K562 (cell line): ENCODE measurements around the gene SYTL2. TPM values are rescaled to one million over a fixed set of nuclear protein-coding genes. Genes with fewer than 3 reads are reported as not detected.

Experiments used
- ATAC-seq: fragments of 200-7000 bp; cut with Tn5 transposase; 3 replicates; pipeline ENCODE4 v1.9.1; 2020; ENCODE audit warnings: moderate library complexity
- BruUV-seq: library from RNA; stranded (reverse); fragments of 400-500 nt; replicated peaks from 2 replicates; lab custom pipeline; 2021; lab: Mats Ljungman, UMichigan
- CTCF ChIA-PET: fragments of 300-600 bp; formaldehyde crosslinking; extraction: SDS; loops from one replicate; lab custom pipeline; 2021; ENCODE audit warnings: low intra/inter-chr PET ratio; lab: Yijun Ruan, JAX
- POLR2A ChIA-PET: fragments of 300-600, 350-650 bp; sonication (Branson Sonifier 250); formaldehyde crosslinking; extraction: SDS; loops from one replicate; lab custom pipeline; 2021; ENCODE audit warnings: antibody characterized with exemption, inconsistent platforms; lab: Yijun Ruan, JAX
- DNase-seq, 4 experiments: peaks; one replicate each; pipeline versions ENCODE4 v3.0.0 to v3.0.0-alpha.2; 2011 to 2018; ENCODE audit warnings: low spot score in 3 of 4, mixed read lengths in 3 of 4; ENCODE audit errors: extremely low read depth in 1 of 4
- FAIRE-seq: peaks from 2 replicates; lab custom pipeline; 2011; peaks lifted over from hg19 to GRCh38; lab: Jason Lieb, UNC
- H2AFZ ChIP-seq: 2 replicates; pipeline ENCODE4 v1.6.0; 2011; ENCODE audit warnings: low read depth, low read length, control low read depth, inconsistent platforms
- H3K27ac ChIP-seq: fragments of 200-600 bp; 3 replicates; pipeline ENCODE4 v1.8.0; 2011; ENCODE audit warnings: low read depth, mild to moderate bottlenecking, control low read depth, inconsistent platforms, low read length, moderate library complexity, mixed read lengths; ENCODE audit errors: extremely low read depth
- H3K27me3 ChIP-seq, 2 experiments: fragments of 300-600 bp in 1 of 2; 2 replicates in 1 of 2; 3 replicates in 1 of 2; pipeline versions ENCODE4 v1.6.0 to v1.8.0; 2011; ENCODE audit warnings: inconsistent platforms in 2 of 2, low read length in 2 of 2, mild to moderate bottlenecking in 1 of 2, mixed read lengths in 1 of 2, moderate library complexity in 1 of 2; ENCODE audit not compliant: control insufficient read depth in 2 of 2, insufficient read depth in 2 of 2
- H3K36me3 ChIP-seq: fragments of 300-600 bp; 3 replicates; pipeline ENCODE4 v1.8.0; 2011; ENCODE audit warnings: mild to moderate bottlenecking, low read length, inconsistent platforms; ENCODE audit not compliant: control insufficient read depth, insufficient read depth
- H3K4me1 ChIP-seq, 2 experiments: fragments of 200-600 bp in 1 of 2; replicated peaks in 1 of 2; 2 replicates in 1 of 2; 3 replicates in 1 of 2; pipeline versions ENCODE4 v1.5.1 to v1.8.0; 2011; ENCODE audit warnings: inconsistent platforms in 2 of 2, low read length in 2 of 2, mild to moderate bottlenecking in 1 of 2, mixed read lengths in 1 of 2, moderate library complexity in 1 of 2; ENCODE audit not compliant: control insufficient read depth in 2 of 2, insufficient read depth in 2 of 2
- H3K4me2 ChIP-seq: 2 replicates; pipeline ENCODE4 v1.6.1; 2011; ENCODE audit warnings: low read length, control low read depth, inconsistent platforms, mixed read lengths; ENCODE audit not compliant: insufficient read depth
- H3K4me3 ChIP-seq: fragments of 200-600 bp; sonication (generic), shearing (Covaris generic); 2 replicates; pipeline ENCODE4 v1.5.1; 2016; ENCODE audit warnings: control low read depth, inconsistent platforms
- H3K79me2 ChIP-seq: fragments of 200-600 bp; 3 replicates; pipeline ENCODE4 v1.8.0; 2011; ENCODE audit warnings: low read length, inconsistent platforms; ENCODE audit not compliant: control insufficient read depth, insufficient read depth
- H3K9ac ChIP-seq, 2 experiments: 2 replicates each; pipeline versions ENCODE4 v1.6.0 to v1.6.1; 2011; ENCODE audit warnings: low read depth in 2 of 2, low read length in 2 of 2, control low read depth in 1 of 2, inconsistent platforms in 1 of 2, mild to moderate bottlenecking in 1 of 2, mixed read lengths in 1 of 2; ENCODE audit not compliant: insufficient read depth in 1 of 2
- H3K9me1 ChIP-seq: one replicate; pipeline ENCODE4 v1.6.0; 2011; ENCODE audit warnings: inconsistent platforms, mild to moderate bottlenecking, low read length, moderate library complexity; ENCODE audit not compliant: control insufficient read depth, insufficient read depth
- H3K9me3 ChIP-seq: replicated peaks from 2 replicates; pipeline ENCODE4 v1.5.1; 2011; ENCODE audit warnings: low read depth, low read length, inconsistent platforms; ENCODE audit not compliant: control insufficient read depth, insufficient read depth
- H4K20me1 ChIP-seq: replicated peaks from 2 replicates; pipeline ENCODE4 v1.6.1; 2011; ENCODE audit warnings: low read length, inconsistent platforms, mixed read lengths; ENCODE audit not compliant: control insufficient read depth, insufficient read depth
- CHCHD3 ChIP-seq: fragments of 250-450 bp; sonication (Bioruptor Pico); IDR thresholded peaks from 2 replicates; pipeline ENCODE4 v2.1.2; 2022; ENCODE audit warnings: mild to moderate bottlenecking
- POLR2A ChIP-seq: fragments of 450-650 bp; conservative IDR thresholded peaks from 2 replicates; pipeline ENCODE4 v1.6.1; 2016
- SLC30A9 ChIP-seq: fragments of 250-450 bp; sonication (Bioruptor Pico); IDR thresholded peaks from 2 replicates; pipeline ENCODE4 v1.8.0; 2022; ENCODE audit warnings: mild to moderate bottlenecking, moderate library complexity
- TCF7L2 ChIP-seq: fragments of 150-350 bp; IDR thresholded peaks from 2 replicates; pipeline ENCODE4 v1.6.1; 2016; ENCODE audit warnings: low read depth, mild to moderate bottlenecking, low read length, moderate library complexity
- THRA ChIP-seq: fragments of 450-650 bp; IDR thresholded peaks from 2 replicates; pipeline ENCODE4 v1.6.1; 2017; ENCODE audit warnings: mild to moderate bottlenecking, moderate library complexity
- ZFP30 ChIP-seq: fragments of 250-450 bp; sonication (Bioruptor Pico); IDR thresholded peaks from 2 replicates; pipeline ENCODE4 v1.8.0; 2022; ENCODE audit warnings: moderate library complexity, mild to moderate bottlenecking, inconsistent platforms, borderline replicate concordance
- WGBS: fragments of 100-300 bp; shearing (Covaris generic); methylation state at CpG from one replicate; pipeline ENCODE4 v1.1.6; 2016; ENCODE audit warnings: low coverage, mixed read lengths; ENCODE audit not compliant: insufficient coverage; ENCODE audit errors: missing lambda C conversion rate; 5-methylcytosine and 5-hydroxymethylcytosine counted together
- in situ Hi-C: fragments of 300-500 bp; cut with MboI; formaldehyde crosslinking; loops from 4 replicates; pipeline ENCODE4 v1.15.0; 2018; ENCODE audit warnings: inconsistent platforms, mixed read lengths
- intact Hi-C: fragments of 100-400 bp; cut with micrococcal nuclease; formaldehyde crosslinking; loops from 2 replicates; pipeline ENCODE4 v1.14.2; 2022
- polyA plus RNA-seq, 8 experiments: library from polyadenylated mRNA; depleted of rRNA in 4 of 8; stranded (reverse) in 5 of 8; unstranded in 3 of 8; fragments of >200 nt; fragmentation: Nextera tagmentation in 2 of 8; fragmentation: Illumina TruSeq in 1 of 8; extraction: Ambion mirVana in 2 of 8; extraction: Trizol in 1 of 8; gene quantifications; 2 replicates each; pipeline versions ENCODE4 v1.2.1 to v1.2.3, GENCODE V29; 2011 to 2014; ENCODE audit warnings: inconsistent platforms in 1 of 8, missing spikeins in 1 of 8
- total RNA-seq, 7 experiments: library from RNA; depleted of rRNA in 6 of 7; stranded (reverse); fragments of >200 nt in 6 of 7; fragmentation: Illumina TruSeq in 2 of 7; extraction: Trizol in 2 of 7; gene quantifications; 2 replicates each; pipeline versions ENCODE4 v1.2.1 to v1.2.3, GENCODE V29; 2011 to 2021; ENCODE audit warnings: low replicate concordance in 1 of 7
- TF ChIP-seq, protein P1 (sequence below): IDR thresholded peaks from 2 replicates; pipeline ENCODE4 v1.6.1; 2016; ENCODE audit warnings: missing genetic modification characterization, missing compliant biosample characterization
- TF ChIP-seq, protein P2 (sequence below): sonication (generic); formaldehyde crosslinking; IDR thresholded peaks from 2 replicates; pipeline ENCODE4 v1.8.1; 2023; ENCODE audit warnings: mild to moderate bottlenecking, missing genetic modification reagents, moderate library complexity

The SYTL2 gene
- total and polyA plus RNA-seq, 9 of the 15 experiments (the other 6 are each of a cell fraction or from before 2014, with no cell fraction given), result 0.05 to 0.57 (median 0.35) TPM

- TF ChIP-seq THRA (no peak), TCF7L2 (no peak), SLC30A9 (no peak), ZFP30 (CRISPR knock-in tag) (no peak)
- TF ChIP-seq, protein P1, sequence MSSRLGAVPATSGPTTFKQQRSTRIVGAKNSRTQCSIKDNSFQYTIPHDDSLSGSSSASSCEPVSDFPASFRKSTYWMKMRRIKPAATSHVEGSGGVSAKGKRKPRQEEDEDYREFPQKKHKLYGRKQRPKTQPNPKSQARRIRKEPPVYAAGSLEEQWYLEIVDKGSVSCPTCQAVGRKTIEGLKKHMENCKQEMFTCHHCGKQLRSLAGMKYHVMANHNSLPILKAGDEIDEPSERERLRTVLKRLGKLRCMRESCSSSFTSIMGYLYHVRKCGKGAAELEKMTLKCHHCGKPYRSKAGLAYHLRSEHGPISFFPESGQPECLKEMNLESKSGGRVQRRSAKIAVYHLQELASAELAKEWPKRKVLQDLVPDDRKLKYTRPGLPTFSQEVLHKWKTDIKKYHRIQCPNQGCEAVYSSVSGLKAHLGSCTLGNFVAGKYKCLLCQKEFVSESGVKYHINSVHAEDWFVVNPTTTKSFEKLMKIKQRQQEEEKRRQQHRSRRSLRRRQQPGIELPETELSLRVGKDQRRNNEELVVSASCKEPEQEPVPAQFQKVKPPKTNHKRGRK (tag), result no peak
These were observed 152.8 kb downstream of the SYTL2 start (continued) for GRCh38 chr11:85658180-85658579.

DNA sequence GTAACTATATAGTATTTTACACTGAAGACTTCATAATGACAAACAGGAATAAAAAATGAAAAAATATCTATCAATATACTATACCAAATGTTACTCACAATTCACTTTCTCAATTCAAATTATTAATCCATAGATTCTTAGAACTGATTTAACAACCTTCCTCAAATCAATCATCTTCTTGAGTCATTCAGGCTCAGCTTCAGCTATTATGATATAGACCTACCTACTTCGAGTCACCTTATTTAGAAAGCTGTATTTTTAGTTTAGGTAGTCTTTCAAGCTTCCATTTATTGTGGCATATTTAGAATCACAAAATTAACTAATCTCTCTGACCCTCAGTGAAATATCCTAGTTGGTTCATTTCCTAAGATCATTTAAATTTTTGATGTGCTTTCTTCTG lies 154.2 kb downstream of the SYTL2 start:
- ATAC-seq, result no peak
- 82% methylated on average over 1 of the region's 1 CpG for WGBS
- Histone ChIP-seq H3K79me2 (peaks cover 76% of the 10 kb centered on the region), H2AFZ (no peak overlapping the region), H3K9ac (no peak overlapping the region), H3K4me3 (no peak overlapping the region), H3K36me3 (peaks cover 84% of the 10 kb centered on the region), H3K27me3 (no peaks in the 10 kb centered on the region), H3K27ac (no peak overlapping the region), H3K9me1 (no peaks in the 10 kb centered on the region), H3K4me1 (peaks cover 5 to 24% of the 10 kb centered on the region in 2 experiments; a peak in 4 of 5 replicates), H3K9me3 (no peaks in the 10 kb centered on the region), H4K20me1 (peaks cover 4% of the 10 kb centered on the region; the same call in 1 of the 2 replicates), H3K4me2 (no peak overlapping the region)
- no TSS peak for BruUV-seq
- in situ Hi-C loops (no loop called here), intact Hi-C loops (no loop called here)
- POLR2A ChIA-PET, result interaction anchor here (0.9 to 10.1 kb wide), 2 partner anchors 6 to 8 kb away, joined by 4 to 145 read pairs; partner anchors contain the start of genes CREBZF and TMEM126A
- CTCF ChIA-PET, result no interaction called here
- TF ChIP-seq, protein P2, sequence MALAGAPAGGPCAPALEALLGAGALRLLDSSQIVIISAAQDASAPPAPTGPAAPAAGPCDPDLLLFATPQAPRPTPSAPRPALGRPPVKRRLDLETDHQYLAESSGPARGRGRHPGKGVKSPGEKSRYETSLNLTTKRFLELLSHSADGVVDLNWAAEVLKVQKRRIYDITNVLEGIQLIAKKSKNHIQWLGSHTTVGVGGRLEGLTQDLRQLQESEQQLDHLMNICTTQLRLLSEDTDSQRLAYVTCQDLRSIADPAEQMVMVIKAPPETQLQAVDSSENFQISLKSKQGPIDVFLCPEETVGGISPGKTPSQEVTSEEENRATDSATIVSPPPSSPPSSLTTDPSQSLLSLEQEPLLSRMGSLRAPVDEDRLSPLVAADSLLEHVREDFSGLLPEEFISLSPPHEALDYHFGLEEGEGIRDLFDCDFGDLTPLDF, result no peak
- TF ChIP-seq POLR2A (peak; percentile 31; the same call in 1 of the 2 replicates), CHCHD3 (CRISPR knock-in tag) (no peak)
- DNase-seq, result no peak
- FAIRE-seq, result no peak
